HAP-1 (cell line): ENCODE results near the gene SLC23A2.
"Not testable (repeated sequence)": the region's sequence is repeated elsewhere in the genome, so short reads cannot be mapped to it uniquely, and the experiment has no call there.

Experiments
- DNase-seq, 2 experiments: peaks; one replicate each; pipeline ENCODE4 v3.0.0-alpha.2; 2016 to 2020; ENCODE audit warnings: low spot score in 2 of 2
- H3K27me3 ChIP-seq: fragments of 250-450 bp; sonication (Bioruptor Pico); 2 replicates; pipeline ENCODE4 v1.5.1; 2020; ENCODE audit warnings: low read depth, mild to moderate bottlenecking, moderate library complexity
- H3K36me3 ChIP-seq: fragments of 250-450 bp; sonication (Bioruptor Pico); replicated peaks from 2 replicates; pipeline ENCODE4 v1.5.1; 2020; ENCODE audit warnings: mild to moderate bottlenecking
- H3K4me1 ChIP-seq: fragments of 250-450 bp; sonication (Bioruptor Pico); 2 replicates; pipeline ENCODE4 v1.5.1; 2020; ENCODE audit warnings: mild to moderate bottlenecking
- H3K4me3 ChIP-seq: fragments of 250-450 bp; sonication (Bioruptor Pico); 2 replicates; pipeline ENCODE4 v1.5.1; 2020; ENCODE audit warnings: mild to moderate bottlenecking, moderate library complexity
- H3K9me3 ChIP-seq: fragments of 250-450 bp; sonication (Bioruptor Pico); 2 replicates; pipeline ENCODE4 v1.5.1; 2020; ENCODE audit warnings: mild to moderate bottlenecking, moderate library complexity
- in situ Hi-C: fragments of 300-500 bp; cut with MboI; formaldehyde crosslinking; loops from 3 replicates; pipeline ENCODE4 v1.14.3; 2020; ENCODE audit warnings: low sequenced_read_pairs, inconsistent platforms, mixed read lengths

The SLC23A2 gene

GRCh38 chr20:5030348-5031205 lies 29.3 kb upstream of the SLC23A2 start:
- no peaks in the 10 kb centered on the region for H3K4me1 ChIP-seq
- H3K36me3 ChIP-seq, result no peaks in the 10 kb centered on the region
- no peaks in the 10 kb centered on the region for H3K9me3 ChIP-seq
- no peak overlapping the region for H3K4me3 ChIP-seq
- in situ Hi-C loops, result no loop called here
- no peaks in the 10 kb centered on the region for H3K27me3 ChIP-seq
- no peak for DNase-seq

GRCh38 chr20:5028258-5029059 lies 27.1 kb upstream of the SLC23A2 start:
- H3K36me3 ChIP-seq, DNase-seq, H3K4me1 ChIP-seq, in situ Hi-C loops, H3K9me3 ChIP-seq, H3K4me3 ChIP-seq, H3K27me3 ChIP-seq: not testable (repeated sequence)

GRCh38 chr20:5024982-5025381 lies 23.7 kb upstream of the SLC23A2 start:
- Histone ChIP-seq H3K27me3 (no peaks in the 10 kb centered on the region), H3K9me3 (no peaks in the 10 kb centered on the region), H3K4me1 (no peaks in the 10 kb centered on the region), H3K36me3 (no peaks in the 10 kb centered on the region), H3K4me3 (no peak overlapping the region)
- no peak for DNase-seq
- in situ Hi-C loops, result no loop called here

- in situ Hi-C loops, result no loop called here
These were observed 22.8 kb upstream of the SLC23A2 start for GRCh38 chr20:5024103-5024502.

GRCh38 chr20:5023171-5023570 lies 21.9 kb upstream of the SLC23A2 start:
- DNase-seq, H3K9me3 ChIP-seq, H3K27me3 ChIP-seq, H3K4me1 ChIP-seq, H3K36me3 ChIP-seq, H3K4me3 ChIP-seq, in situ Hi-C loops: not testable (repeated sequence)

More at GRCh38 chr20:5024103-5024502, 22.8 kb upstream of the SLC23A2 start:
- Histone ChIP-seq H3K4me3 (no peak overlapping the region), H3K9me3 (no peaks in the 10 kb centered on the region), H3K4me1 (no peaks in the 10 kb centered on the region), H3K36me3 (no peaks in the 10 kb centered on the region), H3K27me3 (no peaks in the 10 kb centered on the region)
- DNase-seq, result no peak

GRCh38 chr20:5020760-5021159 lies 19.4 kb upstream of the SLC23A2 start:
- no peaks in the 10 kb centered on the region for H3K4me1 ChIP-seq
- in situ Hi-C loops, result no loop called here

GRCh38 chr20:5013682-5014447 lies 12.6 kb upstream of the SLC23A2 start:
- Histone ChIP-seq H3K9me3 (no peaks in the 10 kb centered on the region), H3K4me1 (no peaks in the 10 kb centered on the region)
- no peak for DNase-seq

More at GRCh38 chr20:5020760-5021159, 19.4 kb upstream of the SLC23A2 start:
- Histone ChIP-seq H3K9me3 (no peaks in the 10 kb centered on the region), H3K27me3 (no peaks in the 10 kb centered on the region), H3K36me3 (no peaks in the 10 kb centered on the region), H3K4me3 (no peak overlapping the region)
- DNase-seq, result no peak

GRCh38 chr20:5008759-5009158 lies 7.4 kb upstream of the SLC23A2 start:
- no peaks in the 10 kb centered on the region for H3K4me1 ChIP-seq
- in situ Hi-C loops, result no loop called here

More at GRCh38 chr20:5013682-5014447, 12.6 kb upstream of the SLC23A2 start:
- in situ Hi-C loops, result no loop called here
- H3K36me3 ChIP-seq, result no peaks in the 10 kb centered on the region
- H3K4me3 ChIP-seq, result no peak overlapping the region
- H3K27me3 ChIP-seq, result peaks cover 6% of the 10 kb centered on the region

GRCh38 chr20:5005326-5005725 lies 4.0 kb upstream of the SLC23A2 start:
- Histone ChIP-seq H3K9me3 (no peaks in the 10 kb centered on the region), H3K4me3 (no peak overlapping the region), H3K36me3 (no peaks in the 10 kb centered on the region), H3K4me1 (peaks cover 3% of the 10 kb centered on the region), H3K27me3 (peaks cover 11% of the 10 kb centered on the region; the same call in 1 of the 2 replicates)
- in situ Hi-C loops, result no loop called here
- DNase-seq, result no peak

More at GRCh38 chr20:5008759-5009158, 7.4 kb upstream of the SLC23A2 start:
- Histone ChIP-seq H3K27me3 (peaks cover 16% of the 10 kb centered on the region), H3K4me3 (no peak overlapping the region), H3K36me3 (no peaks in the 10 kb centered on the region), H3K9me3 (no peaks in the 10 kb centered on the region)
- no peak for DNase-seq

- H3K4me3 ChIP-seq, H3K9me3 ChIP-seq, H3K36me3 ChIP-seq, DNase-seq, H3K4me1 ChIP-seq, in situ Hi-C loops: not testable (repeated sequence)
- peaks cover 11% of the 10 kb centered on the region; the same call in 1 of the 2 replicates for H3K27me3 ChIP-seq
These were observed 3.5 kb upstream of the SLC23A2 start for GRCh38 chr20:5004825-5005224.

- peaks cover 9% of the 10 kb centered on the region; the same call in 1 of the 2 replicates for H3K27me3 ChIP-seq
- H3K36me3 ChIP-seq, result no peaks in the 10 kb centered on the region
- peak in 1 of 2 experiments; percentile 34 for DNase-seq
- H3K4me3 ChIP-seq, result no peak overlapping the region
- H3K4me1 ChIP-seq, result peaks cover 14% of the 10 kb centered on the region
- in situ Hi-C loops, result no loop called here
- no peaks in the 10 kb centered on the region for H3K9me3 ChIP-seq
These were observed 2.3 kb upstream of the SLC23A2 start for GRCh38 chr20:5003626-5004025.

- no peaks in the 10 kb centered on the region; the same call in 1 of the 2 replicates for H3K27me3 ChIP-seq
- in situ Hi-C loops, result no loop called here
- no peaks in the 10 kb centered on the region for H3K9me3 ChIP-seq
- no peaks in the 10 kb centered on the region for H3K36me3 ChIP-seq
- DNase-seq, result peak in 1 of 2 experiments; percentile 40
- peak overlapping the region; percentile 32; the same call in 1 of the 2 replicates for H3K4me3 ChIP-seq
- H3K4me1 ChIP-seq, result peaks cover 22% of the 10 kb centered on the region
These were observed 735 bp upstream of the SLC23A2 start for GRCh38 chr20:5002077-5002413.
